ENCODE results near the gene HEMK1. TPM values are rescaled to one million over a fixed set of nuclear protein-coding genes. Genes with fewer than 3 reads are reported as not detected.

Gene HEMK1
- total and polyA plus RNA-seq, 2 of the 8 experiments (the other 6 are each of a cell fraction or from before 2014, with no cell fraction given): 9.7 to 10.6 TPM

Other genes with a start within 250 kb of the HEMK1 start
- 51.9 and 52.2 TPM in 2 replicates for gene HYAL2, start 246.8 kb upstream of the HEMK1 start, total RNA-seq (2021; fragmentation: NEBNext Ultra II Directional; extraction: Animal tissue kit (Norgen Biotek cat#: 25700))
- 176 and 199 TPM in 2 replicates for gene HYAL2, start 246.8 kb upstream of the HEMK1 start, polyA plus RNA-seq (2011; rRNA removed)
- gene TUSC2, start 241.3 kb upstream of the HEMK1 start, total RNA-seq (2021; fragmentation: NEBNext Ultra II Directional; extraction: Animal tissue kit (Norgen Biotek cat#: 25700)): 30.8 and 33.3 TPM in 2 replicates
- gene TUSC2, start 241.3 kb upstream of the HEMK1 start, polyA plus RNA-seq (2011; rRNA removed): 65.4 and 73.6 TPM in 2 replicates
- 10.3 and 11.2 TPM in 2 replicates for gene RASSF1, start 228.7 kb upstream of the HEMK1 start, total RNA-seq (2021; fragmentation: NEBNext Ultra II Directional; extraction: Animal tissue kit (Norgen Biotek cat#: 25700))
- gene RASSF1, start 228.7 kb upstream of the HEMK1 start, polyA plus RNA-seq (2011; rRNA removed): 15.7 and 15.9 TPM in 2 replicates
- gene ZMYND10, start 223.8 kb upstream of the HEMK1 start, total RNA-seq (2021; fragmentation: NEBNext Ultra II Directional; extraction: Animal tissue kit (Norgen Biotek cat#: 25700)): 0.54 and 0.56 TPM in 2 replicates
- gene ZMYND10, start 223.8 kb upstream of the HEMK1 start, polyA plus RNA-seq (2011; rRNA removed): 0.79 and 0.93 TPM in 2 replicates
- gene NPRL2, start 218.7 kb upstream of the HEMK1 start, total RNA-seq (2021; fragmentation: NEBNext Ultra II Directional; extraction: Animal tissue kit (Norgen Biotek cat#: 25700)): 25.0 and 28.4 TPM in 2 replicates
- gene NPRL2, start 218.7 kb upstream of the HEMK1 start, polyA plus RNA-seq (2011; rRNA removed): 51.4 and 52.3 TPM in 2 replicates
- 9.8 and 9.9 TPM in 2 replicates for gene CYB561D2, start 218.7 kb upstream of the HEMK1 start, total RNA-seq (2021; fragmentation: NEBNext Ultra II Directional; extraction: Animal tissue kit (Norgen Biotek cat#: 25700))
- 34.0 and 34.5 TPM in 2 replicates for gene CYB561D2, start 218.7 kb upstream of the HEMK1 start, polyA plus RNA-seq (2011; rRNA removed)
- 25.3 and 25.4 TPM in 2 replicates for gene TMEM115, start 210.0 kb upstream of the HEMK1 start, total RNA-seq (2021; fragmentation: NEBNext Ultra II Directional; extraction: Animal tissue kit (Norgen Biotek cat#: 25700))
- gene TMEM115, start 210.0 kb upstream of the HEMK1 start, polyA plus RNA-seq (2011; rRNA removed): 32.4 and 41.9 TPM in 2 replicates
- 14.0 and 14.1 TPM in 2 replicates for gene CACNA2D2, start 65.9 kb upstream of the HEMK1 start, total RNA-seq (2021; fragmentation: NEBNext Ultra II Directional; extraction: Animal tissue kit (Norgen Biotek cat#: 25700))
- gene CACNA2D2, start 65.9 kb upstream of the HEMK1 start, polyA plus RNA-seq (2011; rRNA removed): 24.9 and 25.0 TPM in 2 replicates
- 7.5 and 8.2 TPM in 2 replicates for gene C3orf18, start 1.8 kb upstream of the HEMK1 start, total RNA-seq (2021; fragmentation: NEBNext Ultra II Directional; extraction: Animal tissue kit (Norgen Biotek cat#: 25700))
- gene C3orf18, start 1.8 kb upstream of the HEMK1 start, polyA plus RNA-seq (2011; rRNA removed): 15.0 and 21.9 TPM in 2 replicates
- 1.9 and 3.1 TPM in 2 replicates for gene CISH, start 42.3 kb downstream of the HEMK1 start, total RNA-seq (2021; fragmentation: NEBNext Ultra II Directional; extraction: Animal tissue kit (Norgen Biotek cat#: 25700))
- 2.2 and 3.0 TPM in 2 replicates for gene CISH, start 42.3 kb downstream of the HEMK1 start, polyA plus RNA-seq (2011; rRNA removed)
- gene MAPKAPK3, start 47.6 kb downstream of the HEMK1 start, total RNA-seq (2021; fragmentation: NEBNext Ultra II Directional; extraction: Animal tissue kit (Norgen Biotek cat#: 25700)): 52.7 and 65.4 TPM in 2 replicates
- 87.9 and 99.8 TPM in 2 replicates for gene MAPKAPK3, start 47.6 kb downstream of the HEMK1 start, polyA plus RNA-seq (2011; rRNA removed)
- gene DOCK3, start 105.4 kb downstream of the HEMK1 start, total RNA-seq (2021; fragmentation: NEBNext Ultra II Directional; extraction: Animal tissue kit (Norgen Biotek cat#: 25700)): 4.6 and 5.0 TPM in 2 replicates
- gene DOCK3, start 105.4 kb downstream of the HEMK1 start, polyA plus RNA-seq (2011; rRNA removed): 2.7 and 3.6 TPM in 2 replicates